Immature natural killer cell (primary cell): Measurements from ENCODE around the gene LCE1A. TPM values are rescaled to one million over a fixed set of nuclear protein-coding genes. Genes with fewer than 3 reads are reported as not detected.

ENCODE experiments used
- polyA plus RNA-seq, 3 donors: library from polyadenylated mRNA; unstranded; fragments of 300-500 nt; fragmentation: Illumina TruSeq; gene quantifications; one replicate each; pipeline ENCODE4 v1.2.3, GENCODE V29; 2021

LCE1A gene
- polyA plus RNA-seq, 3 donors from 2014 or later = not detected

Other genes with a start within 250 kb of the LCE1A start
- not detected for gene LCE3D, start 247.0 kb upstream of the LCE1A start, polyA plus RNA-seq
- gene LCE3C, start 227.2 kb upstream of the LCE1A start, polyA plus RNA-seq = not detected
- gene LCE3B, start 213.7 kb upstream of the LCE1A start, polyA plus RNA-seq = not detected
- gene LCE3A, start 204.4 kb upstream of the LCE1A start, polyA plus RNA-seq = not detected
- not detected for gene LCE2D, start 164.1 kb upstream of the LCE1A start, polyA plus RNA-seq
- gene LCE2C, start 152.2 kb upstream of the LCE1A start, polyA plus RNA-seq = not detected
- not detected for gene LCE2B, start 141.3 kb upstream of the LCE1A start, polyA plus RNA-seq
- not detected for gene LCE2A, start 129.1 kb upstream of the LCE1A start, polyA plus RNA-seq
- gene LCE4A, start 119.3 kb upstream of the LCE1A start, polyA plus RNA-seq = not detected
- not detected for gene KPRP, start 69.4 kb upstream of the LCE1A start, polyA plus RNA-seq
- not detected for gene LCE1F, start 52.3 kb upstream of the LCE1A start, polyA plus RNA-seq
- gene LCE1E, start 41.2 kb upstream of the LCE1A start, polyA plus RNA-seq = not detected
- not detected for gene LCE1D, start 30.8 kb upstream of the LCE1A start, polyA plus RNA-seq
- gene LCE1C, start 20.8 kb upstream of the LCE1A start, polyA plus RNA-seq = not detected
- gene LCE1B, start 15.5 kb upstream of the LCE1A start, polyA plus RNA-seq = not detected
- not detected for gene LCE6A, start 15.4 kb downstream of the LCE1A start, polyA plus RNA-seq
- gene LCE7A, start 32.5 kb downstream of the LCE1A start, polyA plus RNA-seq = not detected
- not detected for gene SMCP, start 50.8 kb downstream of the LCE1A start, polyA plus RNA-seq
- gene IVL, start 81.1 kb downstream of the LCE1A start, polyA plus RNA-seq = not detected
- gene SPRR5, start 119.7 kb downstream of the LCE1A start, polyA plus RNA-seq = not detected
- not detected for gene SPRR4, start 143.2 kb downstream of the LCE1A start, polyA plus RNA-seq
- not detected for gene SPRR1A, start 156.6 kb downstream of the LCE1A start, polyA plus RNA-seq
- not detected for gene SPRR3, start 174.3 kb downstream of the LCE1A start, polyA plus RNA-seq
- gene SPRR1B, start 203.7 kb downstream of the LCE1A start, polyA plus RNA-seq = not detected
- gene SPRR2D, start 213.6 kb downstream of the LCE1A start, polyA plus RNA-seq = not detected
- gene SPRR2A, start 230.0 kb downstream of the LCE1A start, polyA plus RNA-seq = not detected
- gene SPRR2B, start 244.1 kb downstream of the LCE1A start, polyA plus RNA-seq = not detected